HEK293 (cell line): ENCODE results near the gene TKTL1.

Experiments
- IKZF3 ChIP-seq: fragments of 450-650 bp; IDR thresholded peaks from 2 replicates; pipeline ENCODE4 v1.5.0; 2018; ENCODE audit warnings: missing biosample characterization, mild to moderate bottlenecking, missing genetic modification characterization, moderate library complexity
- KLF10 ChIP-seq: fragments of 450-650 bp; IDR thresholded peaks from 2 replicates; pipeline ENCODE4 v1.5.1; 2018; ENCODE audit warnings: missing biosample characterization, mild to moderate bottlenecking, missing genetic modification characterization
- SCRT2 ChIP-seq: fragments of 450-650 bp; formaldehyde crosslinking; IDR thresholded peaks from 2 replicates; pipeline ENCODE4 v1.5.1; 2016; ENCODE audit warnings: missing biosample characterization, missing genetic modification characterization
- ZBTB8A ChIP-seq: fragments of 450-650 bp; formaldehyde crosslinking; IDR thresholded peaks from 2 replicates; pipeline ENCODE4 v1.5.1; 2016; ENCODE audit warnings: missing biosample characterization, missing genetic modification characterization
- ZNF184 ChIP-seq: fragments of 450-650 bp; IDR thresholded peaks from 2 replicates; pipeline ENCODE4 v1.5.1; 2018; ENCODE audit warnings: missing biosample characterization, mild to moderate bottlenecking, missing genetic modification characterization
- ZNF274 ChIP-seq, 2 experiments: fragments of 200-500 bp in 1 of 2; fragments of 450-650 bp in 1 of 2; sonication (Bioruptor generic) in 1 of 2; formaldehyde crosslinking in 1 of 2; IDR thresholded peaks; 2 replicates each; pipeline versions ENCODE4 v1.5.1 to v1.6.1; 2014 to 2016; ENCODE audit warnings: borderline replicate concordance in 1 of 2, inconsistent platforms in 1 of 2, low read length in 1 of 2, missing biosample characterization in 1 of 2, missing genetic modification characterization in 1 of 2
- ZNF302 ChIP-seq: fragments of 450-650 bp; formaldehyde crosslinking; IDR thresholded peaks from 2 replicates; pipeline ENCODE4 v1.5.1; 2016; ENCODE audit warnings: missing biosample characterization, missing genetic modification characterization, low read depth
- ZNF324 ChIP-seq: fragments of 450-650 bp; formaldehyde crosslinking; IDR thresholded peaks from 2 replicates; pipeline ENCODE4 v1.5.1; 2016; ENCODE audit warnings: missing biosample characterization, missing genetic modification characterization
- ZNF416 ChIP-seq: fragments of 450-650 bp; formaldehyde crosslinking; IDR thresholded peaks from 2 replicates; pipeline ENCODE4 v1.5.1; 2016; ENCODE audit warnings: missing biosample characterization, missing genetic modification characterization
- ZNF433 ChIP-seq: fragments of 450-650 bp; formaldehyde crosslinking; IDR thresholded peaks from 2 replicates; pipeline ENCODE4 v1.5.1; 2016; ENCODE audit warnings: missing biosample characterization, missing genetic modification characterization, low read depth
- ZNF510 ChIP-seq: fragments of 450-650 bp; formaldehyde crosslinking; IDR thresholded peaks from 2 replicates; pipeline ENCODE4 v1.5.1; 2018; ENCODE audit warnings: mild to moderate bottlenecking, missing genetic modification characterization, missing biosample characterization; ENCODE audit not compliant: insufficient replicate concordance
- ZNF521 ChIP-seq: fragments of 450-650 bp; formaldehyde crosslinking; IDR thresholded peaks from 2 replicates; pipeline ENCODE4 v1.5.1; 2017; ENCODE audit warnings: missing biosample characterization, mild to moderate bottlenecking, missing genetic modification characterization
- ZNF561 ChIP-seq: fragments of 450-650 bp; IDR thresholded peaks from 2 replicates; pipeline ENCODE4 v1.5.1; 2018; ENCODE audit warnings: missing biosample characterization, missing genetic modification characterization, borderline replicate concordance
- ZNF623 ChIP-seq: fragments of 450-650 bp; formaldehyde crosslinking; IDR thresholded peaks from 2 replicates; pipeline ENCODE4 v1.5.1; 2016; ENCODE audit warnings: missing biosample characterization, missing genetic modification characterization
- ZNF624 ChIP-seq: fragments of 450-650 bp; formaldehyde crosslinking; IDR thresholded peaks from 2 replicates; pipeline ENCODE4 v1.5.1; 2017; ENCODE audit warnings: missing biosample characterization, missing genetic modification characterization
- ZNF654 ChIP-seq: fragments of 450-650 bp; formaldehyde crosslinking; IDR thresholded peaks from 2 replicates; pipeline ENCODE4 v1.5.1; 2016; ENCODE audit warnings: low read depth, missing biosample characterization, missing genetic modification characterization
- ZNF664 ChIP-seq: fragments of 450-650 bp; formaldehyde crosslinking; IDR thresholded peaks from 2 replicates; pipeline ENCODE4 v1.5.1; 2016; ENCODE audit warnings: missing biosample characterization, missing genetic modification characterization
- ZNF670 ChIP-seq: fragments of 450-650 bp; formaldehyde crosslinking; IDR thresholded peaks from 2 replicates; pipeline ENCODE4 v1.5.1; 2016; ENCODE audit warnings: missing biosample characterization, missing genetic modification characterization, low read depth
- ZNF747 ChIP-seq: fragments of 450-650 bp; formaldehyde crosslinking; IDR thresholded peaks from 2 replicates; pipeline ENCODE4 v1.5.1; 2016; ENCODE audit warnings: missing biosample characterization, missing genetic modification characterization
- ZNF791 ChIP-seq: fragments of 450-650 bp; formaldehyde crosslinking; IDR thresholded peaks from 2 replicates; pipeline ENCODE4 v1.5.1; 2016; ENCODE audit warnings: missing biosample characterization, missing genetic modification characterization
- TF ChIP-seq, protein P1 (sequence below): fragments of 450-650 bp; formaldehyde crosslinking; IDR thresholded peaks from 2 replicates; pipeline ENCODE4; 2016; ENCODE audit warnings: missing biosample characterization, missing genetic modification characterization
- TF ChIP-seq, protein P2 (sequence below): fragments of 450-650 bp; formaldehyde crosslinking; conservative IDR thresholded peaks from 2 replicates; pipeline ENCODE4 v1.5.1; 2016; ENCODE audit warnings: low read depth, missing biosample characterization, missing genetic modification characterization
- TF ChIP-seq, protein P3 (sequence below): fragments of 450-650 bp; formaldehyde crosslinking; IDR thresholded peaks from 2 replicates; pipeline ENCODE4 v1.5.1; 2016; ENCODE audit warnings: missing biosample characterization, missing genetic modification characterization
- TF ChIP-seq, protein P4 (sequence below): fragments of 450-650 bp; formaldehyde crosslinking; IDR thresholded peaks from 2 replicates; pipeline ENCODE4 v1.5.1; 2016; ENCODE audit warnings: missing biosample characterization, missing genetic modification characterization
- TF ChIP-seq, protein P5 (sequence below): fragments of 450-650 bp; formaldehyde crosslinking; IDR thresholded peaks from 2 replicates; pipeline ENCODE4 v1.5.1; 2016; ENCODE audit warnings: missing biosample characterization, missing genetic modification characterization
- TF ChIP-seq, protein P6 (sequence below): fragments of 450-650 bp; formaldehyde crosslinking; IDR thresholded peaks from 2 replicates; pipeline ENCODE4 v1.5.1; 2017; ENCODE audit warnings: missing biosample characterization, missing genetic modification characterization
- TF ChIP-seq, protein P7 (sequence below): fragments of 450-650 bp; formaldehyde crosslinking; IDR thresholded peaks from 2 replicates; pipeline ENCODE4 v1.5.1; 2017; ENCODE audit warnings: missing biosample characterization, missing genetic modification characterization
- TF ChIP-seq, protein P8 (sequence below): fragments of 450-650 bp; formaldehyde crosslinking; IDR thresholded peaks from 2 replicates; pipeline ENCODE4 v1.5.1; 2016; ENCODE audit warnings: missing biosample characterization, missing genetic modification characterization

The TKTL1 gene

DNA sequence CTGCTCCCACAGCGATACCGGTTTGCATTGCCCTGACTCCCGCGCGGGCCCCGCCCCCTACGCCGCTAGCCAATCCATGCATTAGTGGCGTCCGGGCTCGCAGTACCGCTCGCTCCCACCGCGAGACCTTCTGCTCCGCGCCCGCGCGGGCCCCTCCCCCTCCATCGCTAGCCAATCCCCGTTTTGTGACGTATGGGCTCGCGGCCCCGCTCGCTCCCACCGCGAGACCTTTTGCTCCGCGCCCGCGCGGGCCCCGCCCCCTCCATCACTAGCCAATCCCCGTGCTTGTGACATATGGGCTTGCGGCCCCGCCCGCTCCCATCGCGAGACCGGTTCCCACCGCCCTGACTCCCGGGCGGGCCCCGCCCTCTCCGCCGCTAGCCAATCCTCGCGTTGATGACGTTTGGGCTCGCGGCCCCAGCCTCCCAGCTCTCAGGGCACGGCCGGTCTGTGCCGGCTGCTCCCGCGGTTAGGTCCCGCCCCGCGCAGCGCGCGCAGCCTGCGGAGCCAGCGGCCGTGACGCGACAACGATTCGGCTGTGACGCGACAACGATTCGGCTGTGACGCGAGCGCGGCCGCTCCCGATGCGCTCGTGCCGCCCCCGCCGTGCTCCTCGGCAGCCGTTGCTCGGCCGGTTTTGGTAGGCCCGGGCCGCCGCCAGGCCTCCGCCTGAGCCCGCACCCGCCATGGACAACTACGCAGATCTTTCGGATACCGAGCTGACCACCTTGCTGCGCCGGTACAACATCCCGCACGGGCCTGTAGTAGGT lies 83.4 kb downstream of the TKTL1 start, which contains the start of gene EMD (continued):
- TF ChIP-seq, protein P1, sequence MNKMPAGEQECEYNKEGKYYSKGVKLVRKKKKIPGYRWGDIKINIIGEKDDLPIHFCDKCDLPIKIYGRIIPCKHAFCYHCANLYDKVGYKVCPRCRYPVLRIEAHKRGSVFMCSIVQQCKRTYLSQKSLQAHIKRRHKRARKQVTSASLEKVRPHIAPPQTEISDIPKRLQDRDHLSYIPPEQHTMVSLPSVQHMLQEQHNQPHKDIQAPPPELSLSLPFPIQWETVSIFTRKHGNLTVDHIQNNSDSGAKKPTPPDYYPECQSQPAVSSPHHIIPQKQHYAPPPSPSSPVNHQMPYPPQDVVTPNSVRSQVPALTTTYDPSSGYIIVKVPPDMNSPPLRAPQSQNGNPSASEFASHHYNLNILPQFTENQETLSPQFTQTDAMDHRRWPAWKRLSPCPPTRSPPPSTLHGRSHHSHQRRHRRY (tag by site-specific recombination): no peak
- no peak for TF ChIP-seq ZNF624 (tag by site-specific recombination)
- TF ChIP-seq, protein P2, sequence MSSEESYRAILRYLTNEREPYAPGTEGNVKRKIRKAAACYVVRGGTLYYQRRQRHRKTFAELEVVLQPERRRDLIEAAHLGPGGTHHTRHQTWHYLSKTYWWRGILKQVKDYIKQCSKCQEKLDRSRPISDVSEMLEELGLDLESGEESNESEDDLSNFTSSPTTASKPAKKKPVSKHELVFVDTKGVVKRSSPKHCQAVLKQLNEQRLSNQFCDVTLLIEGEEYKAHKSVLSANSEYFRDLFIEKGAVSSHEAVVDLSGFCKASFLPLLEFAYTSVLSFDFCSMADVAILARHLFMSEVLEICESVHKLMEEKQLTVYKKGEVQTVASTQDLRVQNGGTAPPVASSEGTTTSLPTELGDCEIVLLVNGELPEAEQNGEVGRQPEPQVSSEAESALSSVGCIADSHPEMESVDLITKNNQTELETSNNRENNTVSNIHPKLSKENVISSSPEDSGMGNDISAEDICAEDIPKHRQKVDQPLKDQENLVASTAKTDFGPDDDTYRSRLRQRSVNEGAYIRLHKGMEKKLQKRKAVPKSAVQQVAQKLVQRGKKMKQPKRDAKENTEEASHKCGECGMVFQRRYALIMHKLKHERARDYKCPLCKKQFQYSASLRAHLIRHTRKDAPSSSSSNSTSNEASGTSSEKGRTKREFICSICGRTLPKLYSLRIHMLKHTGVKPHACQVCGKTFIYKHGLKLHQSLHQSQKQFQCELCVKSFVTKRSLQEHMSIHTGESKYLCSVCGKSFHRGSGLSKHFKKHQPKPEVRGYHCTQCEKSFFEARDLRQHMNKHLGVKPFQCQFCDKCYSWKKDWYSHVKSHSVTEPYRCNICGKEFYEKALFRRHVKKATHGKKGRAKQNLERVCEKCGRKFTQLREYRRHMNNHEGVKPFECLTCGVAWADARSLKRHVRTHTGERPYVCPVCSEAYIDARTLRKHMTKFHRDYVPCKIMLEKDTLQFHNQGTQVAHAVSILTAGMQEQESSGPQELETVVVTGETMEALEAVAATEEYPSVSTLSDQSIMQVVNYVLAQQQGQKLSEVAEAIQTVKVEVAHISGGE (tag by site-specific recombination): no peak
- TF ChIP-seq ZNF510 (tag by site-specific recombination): no peak
- TF ChIP-seq, protein P3, sequence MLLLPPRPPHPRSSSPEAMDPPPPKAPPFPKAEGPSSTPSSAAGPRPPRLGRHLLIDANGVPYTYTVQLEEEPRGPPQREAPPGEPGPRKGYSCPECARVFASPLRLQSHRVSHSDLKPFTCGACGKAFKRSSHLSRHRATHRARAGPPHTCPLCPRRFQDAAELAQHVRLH: no peak
- no peak for TF ChIP-seq ZNF274 (IDR thresholded peaks at IDR 0.05; ENCODE audit: low read length)
- TF ChIP-seq ZNF274 (tag by site-specific recombination; IDR thresholded peaks at IDR 0.05; ENCODE audit: borderline replicate concordance): no peak
- no peak for TF ChIP-seq IKZF3 (tag by site-specific recombination)
- TF ChIP-seq ZNF433 (tag by site-specific recombination): no peak
- TF ChIP-seq ZNF416 (tag by site-specific recombination): no peak
- no peak for TF ChIP-seq ZBTB8A
- TF ChIP-seq KLF10 (tag by site-specific recombination): peak; percentile 98
- no peak for TF ChIP-seq ZNF791 (tag by site-specific recombination)
- TF ChIP-seq, protein P4, sequence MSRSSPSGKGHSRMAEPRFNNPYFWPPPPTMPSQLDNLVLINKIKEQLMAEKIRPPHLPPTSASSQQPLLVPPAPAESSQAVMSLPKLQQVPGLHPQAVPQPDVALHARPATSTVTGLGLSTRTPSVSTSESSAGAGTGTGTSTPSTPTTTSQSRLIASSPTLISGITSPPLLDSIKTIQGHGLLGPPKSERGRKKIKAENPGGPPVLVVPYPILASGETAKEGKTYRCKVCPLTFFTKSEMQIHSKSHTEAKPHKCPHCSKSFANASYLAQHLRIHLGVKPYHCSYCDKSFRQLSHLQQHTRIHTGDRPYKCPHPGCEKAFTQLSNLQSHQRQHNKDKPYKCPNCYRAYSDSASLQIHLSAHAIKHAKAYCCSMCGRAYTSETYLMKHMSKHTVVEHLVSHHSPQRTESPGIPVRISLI: no peak
- no peak for TF ChIP-seq ZNF302 (tag by site-specific recombination)
- TF ChIP-seq, protein P5, sequence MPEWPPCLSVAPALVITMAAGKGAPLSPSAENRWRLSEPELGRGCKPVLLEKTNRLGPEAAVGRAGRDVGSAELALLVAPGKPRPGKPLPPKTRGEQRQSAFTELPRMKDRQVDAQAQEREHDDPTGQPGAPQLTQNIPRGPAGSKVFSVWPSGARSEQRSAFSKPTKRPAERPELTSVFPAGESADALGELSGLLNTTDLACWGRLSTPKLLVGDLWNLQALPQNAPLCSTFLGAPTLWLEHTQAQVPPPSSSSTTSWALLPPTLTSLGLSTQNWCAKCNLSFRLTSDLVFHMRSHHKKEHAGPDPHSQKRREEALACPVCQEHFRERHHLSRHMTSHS: no peak
- no peak for TF ChIP-seq ZNF670 (tag by site-specific recombination)
- TF ChIP-seq ZNF521 (tag by site-specific recombination): no peak
- no peak for TF ChIP-seq ZNF184 (tag by site-specific recombination)
- TF ChIP-seq, protein P6, sequence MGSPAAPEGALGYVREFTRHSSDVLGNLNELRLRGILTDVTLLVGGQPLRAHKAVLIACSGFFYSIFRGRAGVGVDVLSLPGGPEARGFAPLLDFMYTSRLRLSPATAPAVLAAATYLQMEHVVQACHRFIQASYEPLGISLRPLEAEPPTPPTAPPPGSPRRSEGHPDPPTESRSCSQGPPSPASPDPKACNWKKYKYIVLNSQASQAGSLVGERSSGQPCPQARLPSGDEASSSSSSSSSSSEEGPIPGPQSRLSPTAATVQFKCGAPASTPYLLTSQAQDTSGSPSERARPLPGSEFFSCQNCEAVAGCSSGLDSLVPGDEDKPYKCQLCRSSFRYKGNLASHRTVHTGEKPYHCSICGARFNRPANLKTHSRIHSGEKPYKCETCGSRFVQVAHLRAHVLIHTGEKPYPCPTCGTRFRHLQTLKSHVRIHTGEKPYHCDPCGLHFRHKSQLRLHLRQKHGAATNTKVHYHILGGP (tag by site-specific recombination): no peak
- no peak for TF ChIP-seq ZNF664 (tag by site-specific recombination)
- no peak for TF ChIP-seq ZNF623 (tag by site-specific recombination)
- no peak for TF ChIP-seq ZNF654 (tag by site-specific recombination)
- no peak for TF ChIP-seq ZNF561 (tag by site-specific recombination)
- no peak for TF ChIP-seq SCRT2 (tag by site-specific recombination)
- TF ChIP-seq, protein P7, sequence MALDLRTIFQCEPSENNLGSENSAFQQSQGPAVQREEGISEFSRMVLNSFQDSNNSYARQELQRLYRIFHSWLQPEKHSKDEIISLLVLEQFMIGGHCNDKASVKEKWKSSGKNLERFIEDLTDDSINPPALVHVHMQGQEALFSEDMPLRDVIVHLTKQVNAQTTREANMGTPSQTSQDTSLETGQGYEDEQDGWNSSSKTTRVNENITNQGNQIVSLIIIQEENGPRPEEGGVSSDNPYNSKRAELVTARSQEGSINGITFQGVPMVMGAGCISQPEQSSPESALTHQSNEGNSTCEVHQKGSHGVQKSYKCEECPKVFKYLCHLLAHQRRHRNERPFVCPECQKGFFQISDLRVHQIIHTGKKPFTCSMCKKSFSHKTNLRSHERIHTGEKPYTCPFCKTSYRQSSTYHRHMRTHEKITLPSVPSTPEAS (tag by site-specific recombination): no peak
- no peak for TF ChIP-seq ZNF747 (tag by site-specific recombination)
- TF ChIP-seq ZNF324 (tag by site-specific recombination): no peak
- TF ChIP-seq, protein P8, sequence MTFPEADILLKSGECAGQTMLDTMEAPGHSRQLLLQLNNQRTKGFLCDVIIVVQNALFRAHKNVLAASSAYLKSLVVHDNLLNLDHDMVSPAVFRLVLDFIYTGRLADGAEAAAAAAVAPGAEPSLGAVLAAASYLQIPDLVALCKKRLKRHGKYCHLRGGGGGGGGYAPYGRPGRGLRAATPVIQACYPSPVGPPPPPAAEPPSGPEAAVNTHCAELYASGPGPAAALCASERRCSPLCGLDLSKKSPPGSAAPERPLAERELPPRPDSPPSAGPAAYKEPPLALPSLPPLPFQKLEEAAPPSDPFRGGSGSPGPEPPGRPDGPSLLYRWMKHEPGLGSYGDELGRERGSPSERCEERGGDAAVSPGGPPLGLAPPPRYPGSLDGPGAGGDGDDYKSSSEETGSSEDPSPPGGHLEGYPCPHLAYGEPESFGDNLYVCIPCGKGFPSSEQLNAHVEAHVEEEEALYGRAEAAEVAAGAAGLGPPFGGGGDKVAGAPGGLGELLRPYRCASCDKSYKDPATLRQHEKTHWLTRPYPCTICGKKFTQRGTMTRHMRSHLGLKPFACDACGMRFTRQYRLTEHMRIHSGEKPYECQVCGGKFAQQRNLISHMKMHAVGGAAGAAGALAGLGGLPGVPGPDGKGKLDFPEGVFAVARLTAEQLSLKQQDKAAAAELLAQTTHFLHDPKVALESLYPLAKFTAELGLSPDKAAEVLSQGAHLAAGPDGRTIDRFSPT: no peak
